ENCODE measurements around the gene UIMC1. TPM values are rescaled to one million over a fixed set of nuclear protein-coding genes. Genes with fewer than 3 reads are reported as not detected.

UIMC1 gene
- total and polyA plus RNA-seq, 2 donors (not counting 1 experiment from before 2014, with no cell fraction given), result 49.2 to 98.1 TPM

GRCh38 chr5:176880366-176881020 lies 126.1 kb downstream of the UIMC1 start:
- H3K4me1 Mint-ChIP-seq, result no peaks in the 10 kb centered on the region
- ATAC-seq (ENCODE audit: low read depth) (no peak), DNase-seq (no peak)
- TF ChIP-seq EZH2 (IDR thresholded peaks at IDR 0.05; ENCODE audit: borderline replicate concordance, insufficient read depth, low read depth, low read length, poor library complexity, severe bottlenecking) (no peak), CTCF (IDR thresholded peaks at IDR 0.05) (no peak)
- Histone ChIP-seq H4K20me1 (ENCODE audit: control insufficient read depth, insufficient read depth, low read length, poor library complexity, severe bottlenecking) (no peaks in the 10 kb centered on the region), H3K4me3 (ENCODE audit: control extremely low read depth in 1 of 5, extremely low read depth in 1 of 5, insufficient read depth in 1 of 5, low read depth in 2 of 5, low read length in 4 of 5) (no peak overlapping the region), H3K4me2 (replicated peaks; ENCODE audit: low read depth, low read length, poor library complexity, severe bottlenecking) (no peak overlapping the region), H3K9me3 (ENCODE audit: control extremely low read depth in 1 of 3, control insufficient read depth in 2 of 3, insufficient read depth in 1 of 3, low read length in 2 of 3) (no peaks in the 10 kb centered on the region), H2AFZ (ENCODE audit: insufficient read depth, low read depth, low read length, poor library complexity, severe bottlenecking) (no peak overlapping the region), H3K9ac (ENCODE audit: low read length) (no peak overlapping the region), H3K4me1 (ENCODE audit: control insufficient read depth in 2 of 2, insufficient read depth in 2 of 2, low read length in 2 of 2) (no peaks in the 10 kb centered on the region), H3K27ac (ENCODE audit: low read length in 2 of 2) (no peak overlapping the region), H3K36me3 (replicated peaks in 1 of 2; ENCODE audit: control extremely low read depth in 1 of 2, control insufficient read depth in 1 of 2, extremely low read depth in 1 of 2, insufficient read depth in 2 of 2, low read length in 1 of 2) (no peaks in the 10 kb centered on the region), H3K79me2 (ENCODE audit: control insufficient read depth, insufficient read depth, low read length) (no peaks in the 10 kb centered on the region), H3K27me3 (replicated peaks in 1 of 4; ENCODE audit: control extremely low read depth in 1 of 4, control insufficient read depth in 3 of 4, insufficient read depth in 4 of 4, low read length in 3 of 4) (peaks cover 0 to 25% (median 3%) of the 10 kb centered on the region in 4 experiments)
- POLR2A ChIA-PET, result no interaction called here
- CTCF ChIA-PET, result no interaction called here
- H3K9me3 Mint-ChIP-seq (ENCODE audit: insufficient read depth), result no peaks in the 10 kb centered on the region
- H3K4me3 Mint-ChIP-seq, result no peak overlapping the region
- 95% methylated on average over 17 of the region's 26 CpGs for WGBS (ENCODE audit: insufficient coverage)
- intact Hi-C loops (cut with micrococcal nuclease), result no loop called here
- peaks cover 24% of the 10 kb centered on the region for H3K27me3 Mint-ChIP-seq
- H3K27ac Mint-ChIP-seq, result no peak overlapping the region

GRCh38 chr5:176879663-176880361 lies 126.8 kb downstream of the UIMC1 start:
- no peak overlapping the region for H3K4me3 ChIP-seq (ENCODE audit: control extremely low read depth in 1 of 5, extremely low read depth in 1 of 5, insufficient read depth in 1 of 5, low read depth in 2 of 5, low read length in 4 of 5)
- peaks cover 0 to 31% (median 3%) of the 10 kb centered on the region in 4 experiments for H3K27me3 ChIP-seq (replicated peaks in 1 of 4; ENCODE audit: control extremely low read depth in 1 of 4, control insufficient read depth in 3 of 4, insufficient read depth in 4 of 4, low read length in 3 of 4)
- peaks cover 30% of the 10 kb centered on the region for H3K27me3 Mint-ChIP-seq

More at GRCh38 chr5:176879663-176880361, 126.8 kb downstream of the UIMC1 start:
- H3K9ac ChIP-seq (ENCODE audit: low read length), result no peak overlapping the region
- TF ChIP-seq EZH2 (IDR thresholded peaks at IDR 0.05; ENCODE audit: borderline replicate concordance, insufficient read depth, low read depth, low read length, poor library complexity, severe bottlenecking) (no peak), CTCF (IDR thresholded peaks at IDR 0.05) (no peak)
- no peak overlapping the region for H3K4me2 ChIP-seq (replicated peaks; ENCODE audit: low read depth, low read length, poor library complexity, severe bottlenecking)
- ATAC-seq (ENCODE audit: low read depth) (no peak), DNase-seq (no peak)
- no peaks in the 10 kb centered on the region for H3K9me3 Mint-ChIP-seq (ENCODE audit: insufficient read depth)
- WGBS (ENCODE audit: insufficient coverage), result 86% methylated on average over 19 of the region's 23 CpGs
- H3K27ac Mint-ChIP-seq, result no peak overlapping the region
- H3K79me2 ChIP-seq (ENCODE audit: control insufficient read depth, insufficient read depth, low read length), result no peaks in the 10 kb centered on the region
- no peaks in the 10 kb centered on the region for H3K4me1 ChIP-seq (ENCODE audit: control insufficient read depth in 2 of 2, insufficient read depth in 2 of 2, low read length in 2 of 2)
- H3K9me3 ChIP-seq (ENCODE audit: control extremely low read depth in 1 of 3, control insufficient read depth in 2 of 3, insufficient read depth in 1 of 3, low read length in 2 of 3), result no peaks in the 10 kb centered on the region
- H3K27ac ChIP-seq (ENCODE audit: low read length in 2 of 2), result no peak overlapping the region
- intact Hi-C loops (cut with micrococcal nuclease), result no loop called here
- CTCF ChIA-PET, result no interaction called here
- H4K20me1 ChIP-seq (ENCODE audit: control insufficient read depth, insufficient read depth, low read length, poor library complexity, severe bottlenecking), result no peaks in the 10 kb centered on the region
- H3K4me1 Mint-ChIP-seq, result no peaks in the 10 kb centered on the region
- no peak overlapping the region for H3K4me3 Mint-ChIP-seq
- H2AFZ ChIP-seq (ENCODE audit: insufficient read depth, low read depth, low read length, poor library complexity, severe bottlenecking), result no peak overlapping the region
- POLR2A ChIA-PET, result no interaction called here
- H3K36me3 ChIP-seq (replicated peaks in 1 of 2; ENCODE audit: control extremely low read depth in 1 of 2, control insufficient read depth in 1 of 2, extremely low read depth in 1 of 2, insufficient read depth in 2 of 2, low read length in 1 of 2), result no peaks in the 10 kb centered on the region

Measured in B cell (primary cell).